HG02678 (cell line): ENCODE data around the gene RAP1GDS1.
"Not testable (repeated sequence)": the region's sequence is repeated elsewhere in the genome, so short reads cannot be mapped to it uniquely, and the experiment has no call there.

ENCODE experiments used
- ATAC-seq: cut with Tn5 transposase; IDR thresholded peaks from one replicate; pipeline ENCODE4 v1.9.1; 2021; ENCODE audit warnings: mild to moderate bottlenecking, moderate library complexity; ENCODE audit not compliant: unreplicated experiment

Gene RAP1GDS1

DNA sequence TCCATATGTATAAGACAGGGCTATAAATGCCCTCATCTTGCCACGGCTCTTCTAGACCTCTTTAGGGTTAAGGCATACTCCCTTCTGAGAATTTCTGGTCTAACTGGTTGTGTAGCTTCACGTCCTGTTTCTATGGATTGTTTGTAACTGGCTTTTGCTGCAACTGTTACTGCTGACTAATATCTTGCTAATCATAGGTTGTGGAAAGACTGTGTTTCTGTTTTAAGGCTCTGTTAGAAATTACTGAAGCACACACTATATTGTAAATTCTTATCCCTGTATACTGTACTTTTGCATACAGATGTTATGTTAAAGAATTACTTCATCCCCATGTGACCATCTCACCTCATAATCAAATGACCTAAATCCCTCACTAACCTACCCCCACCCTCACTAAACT lies 218.4 kb downstream of the RAP1GDS1 start:
- not testable (repeated sequence) for ATAC-seq

DNA sequence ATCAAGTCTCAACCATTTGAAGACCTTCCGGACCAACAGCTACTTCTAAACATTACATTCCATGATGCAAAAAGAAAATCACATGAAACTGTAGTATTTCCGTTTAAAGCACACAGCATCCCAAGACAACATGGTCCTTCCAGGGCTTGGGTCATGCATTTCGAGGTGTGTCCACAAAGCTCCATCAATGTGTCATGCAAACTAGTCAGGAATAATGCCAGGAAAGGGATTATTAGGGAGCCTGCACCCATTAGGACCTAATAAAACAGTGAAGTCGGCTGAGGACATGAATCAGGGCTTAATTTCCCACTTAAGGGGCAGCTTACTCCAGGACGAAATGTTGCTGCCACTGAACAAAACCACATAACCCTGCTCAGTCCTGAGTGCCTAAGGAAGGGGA lies 219.4 kb downstream of the RAP1GDS1 start:
- no peak for ATAC-seq

DNA sequence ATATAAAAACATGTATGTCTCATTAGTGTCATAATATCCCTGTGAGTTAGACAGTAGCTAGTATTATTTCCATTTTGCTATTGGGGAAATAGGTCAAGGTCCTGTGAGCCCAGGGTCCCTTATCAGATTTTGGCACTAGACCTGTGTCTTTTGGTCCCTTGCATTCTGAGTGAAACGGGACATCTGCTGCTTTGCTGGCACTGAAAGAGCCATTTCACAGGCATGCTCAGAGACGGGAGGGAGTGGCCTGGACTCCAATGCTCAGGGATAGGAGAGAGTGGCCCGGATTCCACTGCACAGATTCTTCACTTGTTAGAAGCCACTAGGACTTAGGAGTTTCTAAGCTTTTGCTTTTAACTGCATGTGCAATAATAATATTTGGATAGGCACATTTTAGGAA lies 220.0 kb downstream of the RAP1GDS1 start:
- no peak for ATAC-seq

DNA sequence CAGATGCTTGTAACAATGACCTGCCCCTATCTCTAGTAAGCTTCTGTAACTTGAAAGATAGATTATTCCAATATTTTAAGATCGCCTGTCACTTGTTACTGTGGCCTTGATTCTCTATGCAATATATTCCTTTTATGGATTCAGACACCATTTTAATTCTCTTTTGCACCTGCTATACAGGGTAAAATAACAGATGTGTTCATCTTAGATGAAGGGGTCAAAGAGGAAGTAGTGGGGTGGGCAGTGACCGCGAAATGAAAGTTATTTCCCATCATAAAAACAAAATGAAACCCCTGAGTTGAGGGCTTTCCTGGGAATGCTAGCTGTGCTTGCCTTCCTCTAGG lies 221.3 kb downstream of the RAP1GDS1 start:
- ATAC-seq, result peak; percentile 31

DNA sequence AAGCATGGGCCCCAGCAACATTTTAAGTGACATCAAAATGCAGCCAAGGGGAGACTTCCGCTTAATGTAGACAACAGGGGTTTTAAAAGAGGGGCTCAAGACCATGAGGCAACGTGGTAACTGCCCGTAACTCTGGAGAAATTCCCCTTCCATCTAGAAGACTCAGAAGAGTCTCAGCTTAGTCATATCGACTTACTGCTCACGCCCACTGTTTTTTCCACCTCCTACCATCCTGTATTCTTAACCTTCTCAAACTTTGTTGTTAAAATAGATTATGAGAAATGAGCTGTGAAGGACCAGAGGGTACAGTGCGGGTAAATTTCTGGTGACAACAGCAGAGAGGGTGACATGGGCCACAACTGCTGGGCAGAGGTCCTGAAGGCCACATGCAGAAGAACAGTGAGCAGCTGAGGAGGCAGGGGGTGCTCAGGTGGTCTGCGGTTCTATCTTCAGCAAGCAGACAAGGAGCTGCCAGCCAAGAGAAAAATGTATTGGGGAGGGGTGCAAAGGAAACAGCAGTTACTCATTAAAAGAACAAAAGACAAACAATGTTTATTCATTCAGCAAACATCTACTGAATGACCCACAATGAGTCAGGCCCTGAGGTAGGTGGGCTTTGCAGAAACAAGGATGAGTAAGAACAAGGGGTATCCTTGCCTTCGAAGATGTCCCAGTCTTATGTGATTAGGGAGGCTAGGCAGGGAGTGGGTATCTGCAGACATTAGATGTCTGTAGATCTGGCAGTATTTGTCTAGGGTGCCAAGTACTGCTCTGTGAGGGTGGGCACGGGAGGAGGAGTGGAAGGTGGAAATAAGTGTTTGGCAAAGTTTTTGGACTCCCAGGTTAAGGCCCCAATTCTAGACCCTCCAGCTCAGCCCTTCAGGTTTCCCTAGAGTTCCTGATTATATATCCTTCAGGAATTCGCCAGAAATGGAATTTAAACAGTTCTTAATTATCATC lies 221.9 kb downstream of the RAP1GDS1 start:
- peak; percentile 92 for ATAC-seq

DNA sequence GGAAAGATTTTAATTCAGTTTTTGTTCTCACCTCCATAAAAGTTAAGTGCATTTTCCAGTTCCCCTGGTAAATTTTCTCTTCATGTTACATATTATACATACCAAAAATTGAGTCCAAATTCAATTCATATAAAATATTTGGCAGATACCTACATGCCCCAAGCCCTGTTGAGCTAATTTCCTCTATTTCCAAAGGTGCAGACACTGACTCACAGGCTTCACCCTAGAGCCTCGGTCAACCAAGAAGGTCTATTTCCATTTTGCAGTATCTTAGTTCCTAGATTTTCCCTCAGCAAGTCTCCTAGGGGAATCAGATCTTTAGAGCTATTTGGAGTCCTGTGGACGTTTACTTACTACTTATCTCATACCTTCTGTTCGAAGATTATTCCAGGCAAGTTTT lies 222.8 kb downstream of the RAP1GDS1 start:
- ATAC-seq, result no peak

DNA sequence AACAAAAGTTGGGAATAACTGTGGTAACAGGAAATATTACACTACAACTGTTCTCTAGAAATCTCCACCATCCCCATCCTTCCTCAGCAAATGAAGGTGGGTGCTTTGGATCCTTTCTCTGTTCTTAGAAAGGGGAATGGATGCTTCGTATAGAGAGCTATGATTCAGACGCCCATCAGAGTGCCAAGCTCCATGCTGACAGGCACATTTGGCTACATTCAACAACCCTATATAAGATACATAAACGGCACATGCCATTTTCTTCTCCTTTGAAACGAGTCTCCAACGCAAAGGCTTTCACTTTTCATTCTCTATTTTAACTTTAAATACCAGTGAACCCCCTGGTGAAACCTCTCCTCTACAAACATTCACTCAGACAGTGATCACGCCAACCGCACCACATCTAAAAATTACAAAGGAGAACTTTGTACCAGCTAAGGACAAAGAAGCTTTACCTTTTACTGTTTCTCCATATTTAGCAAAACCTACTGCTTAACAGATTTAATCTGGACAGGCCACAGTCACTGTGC lies 224.7 kb downstream of the RAP1GDS1 start:
- ATAC-seq, result no peak

DNA sequence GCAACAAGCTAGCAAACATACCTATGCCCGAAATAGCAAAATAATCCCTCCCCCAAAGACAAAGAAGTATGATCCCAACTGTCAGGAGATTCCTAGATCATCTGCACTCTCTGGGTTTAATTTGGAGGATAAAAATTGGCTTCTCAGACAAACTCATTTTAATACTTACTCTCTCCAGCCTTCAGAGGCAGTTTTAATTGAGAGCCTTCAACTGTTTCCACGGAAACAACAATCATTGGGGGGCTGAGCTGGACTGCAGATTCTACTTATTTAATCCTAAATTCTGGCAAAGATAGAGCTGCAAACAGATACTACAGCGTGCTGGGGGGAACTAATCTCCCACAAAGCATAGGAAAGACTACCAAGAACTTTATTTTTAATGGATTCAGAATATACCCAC lies 229.1 kb downstream of the RAP1GDS1 start:
- no peak for ATAC-seq

DNA sequence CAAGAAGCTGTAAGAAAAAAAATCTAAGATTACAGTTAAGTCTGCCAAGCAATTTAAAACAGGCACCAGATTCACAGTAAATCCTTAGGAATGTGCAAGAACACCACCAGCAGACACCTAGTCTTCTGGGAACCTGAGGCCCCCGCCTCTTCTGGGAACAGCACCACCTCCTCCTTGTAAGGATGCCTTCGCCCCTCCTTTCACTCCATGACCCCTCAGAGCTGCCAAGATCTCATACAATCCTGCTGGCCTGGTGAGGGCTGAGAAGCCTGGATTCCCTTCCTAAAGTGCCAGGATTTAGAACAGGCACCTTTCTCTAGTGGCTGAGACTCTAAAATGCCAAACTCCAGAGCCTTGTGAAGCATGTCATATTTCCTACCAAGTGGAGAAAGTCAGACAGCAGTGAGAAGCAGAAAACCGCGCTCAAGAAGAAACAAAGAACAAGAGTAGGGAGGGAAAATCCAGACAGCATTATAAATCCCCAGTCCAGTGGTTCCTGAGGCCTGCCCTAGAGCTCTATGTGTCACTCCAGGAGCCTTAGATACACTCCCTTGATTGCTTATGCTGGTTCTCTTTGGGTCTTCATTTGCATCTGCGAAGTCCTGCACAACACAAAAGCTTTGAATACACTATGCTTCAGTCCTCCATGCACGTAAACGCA lies 230.8 kb downstream of the RAP1GDS1 start:
- no peak for ATAC-seq

DNA sequence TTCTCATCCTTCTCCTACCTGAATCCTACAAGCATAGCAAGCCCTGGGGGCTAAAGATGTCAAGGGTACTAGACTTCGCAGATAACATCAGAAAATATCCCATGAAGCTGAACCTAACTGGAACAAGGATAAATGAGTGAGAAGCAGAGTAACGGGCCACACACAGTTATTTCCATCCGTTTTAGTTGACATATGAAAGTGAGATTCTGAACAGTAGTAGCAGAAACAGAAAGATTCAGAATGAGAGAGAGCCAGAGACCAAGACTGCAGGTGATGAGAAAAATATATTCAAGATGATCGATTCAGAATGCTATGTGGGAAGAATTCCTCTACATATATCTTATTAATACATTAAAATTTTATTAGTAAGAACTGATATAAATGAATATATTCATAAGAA lies 232.1 kb downstream of the RAP1GDS1 start:
- ATAC-seq, result peak; percentile 80
